CD4-positive, alpha-beta T cell (primary cell): Measurements from ENCODE around the gene NOL12. TPM values are rescaled to one million over a fixed set of nuclear protein-coding genes. Genes with fewer than 3 reads are reported as not detected.

Source experiments
- ATAC-seq: fragments of 200-7000 bp; cut with Tn5 transposase; one replicate; pipeline ENCODE4 v1.10.0; 2022; ENCODE audit warnings: mild to moderate bottlenecking; ENCODE audit not compliant: poor library complexity
- CTCF ChIA-PET: fragments of 350-600 bp; sonication (Branson Sonifier 250); formaldehyde crosslinking; loops from one replicate; lab custom pipeline; 2021; ENCODE audit warnings: antibody characterized with exemption, inconsistent platforms; lab: Charles Lee
- POLR2A ChIA-PET: fragments of 350-600 bp; sonication (Branson Sonifier 250); formaldehyde crosslinking; loops from one replicate; lab custom pipeline; 2021; ENCODE audit warnings: antibody characterized with exemption, inconsistent platforms; lab: Charles Lee
- DNase-seq, 14 experiments: peaks; one replicate each; pipeline ENCODE4 v3.0.0-alpha.2; 2013 to 2020; ENCODE audit warnings: mixed read lengths in 2 of 14
- H3K27ac ChIP-seq, 2 donors: one replicate each; pipeline versions ENCODE4 v1.5.1 to v1.7.0; 2013; ENCODE audit warnings: low read length in 2 of 2, low read depth in 1 of 2, mild to moderate bottlenecking in 1 of 2
- H3K27me3 ChIP-seq, 2 experiments: 1 replicate in 1 of 2; 2 replicates in 1 of 2; pipeline versions ENCODE4 v1.6.1 to v1.7.0; 2013; ENCODE audit warnings: low read length in 2 of 2, control low read depth in 1 of 2, mild to moderate bottlenecking in 1 of 2, moderate library complexity in 1 of 2; ENCODE audit not compliant: insufficient read depth in 2 of 2, control insufficient read depth in 1 of 2
- H3K36me3 ChIP-seq: one replicate; pipeline ENCODE4 v1.6.1; 2013; ENCODE audit warnings: low read length, control low read depth; ENCODE audit not compliant: insufficient read depth
- H3K4me1 ChIP-seq: one replicate; pipeline ENCODE4 v1.6.1; 2013; ENCODE audit warnings: low read length, control low read depth; ENCODE audit not compliant: insufficient read depth
- H3K4me3 ChIP-seq: one replicate; pipeline ENCODE4 v1.5.1; 2013; ENCODE audit warnings: mild to moderate bottlenecking, low read length, moderate library complexity
- H3K9me3 ChIP-seq, 2 experiments: 1 replicate in 1 of 2; 2 replicates in 1 of 2; pipeline versions ENCODE4 v1.6.1 to v1.7.0; 2013; ENCODE audit warnings: low read length in 2 of 2, mild to moderate bottlenecking in 2 of 2, control low read depth in 1 of 2, moderate library complexity in 1 of 2; ENCODE audit not compliant: control insufficient read depth in 1 of 2, insufficient read depth in 1 of 2
- H3K27ac Mint-ChIP-seq: one replicate; pipeline ENCODE4 v1.8.0; 2020; ENCODE audit warnings: mixed read lengths
- H3K27me3 Mint-ChIP-seq: one replicate; pipeline ENCODE4 v1.8.0; 2021; ENCODE audit warnings: mixed read lengths
- H3K36me3 Mint-ChIP-seq: one replicate; pipeline ENCODE4 v1.8.0; 2021; ENCODE audit warnings: low read depth, mixed read lengths
- H3K4me1 Mint-ChIP-seq: one replicate; pipeline ENCODE4 v1.8.0; 2021; ENCODE audit warnings: low read depth, mixed read lengths
- H3K4me3 Mint-ChIP-seq: one replicate; pipeline ENCODE4 v1.8.0; 2020; ENCODE audit warnings: mild to moderate bottlenecking, mixed read lengths
- H3K9me3 Mint-ChIP-seq: one replicate; pipeline ENCODE4 v1.8.0; 2020; ENCODE audit warnings: mixed read lengths
- intact Hi-C, 2 experiments: fragments of 100-400 bp; cut with DNase I in 1 of 2; cut with micrococcal nuclease in 1 of 2; formaldehyde crosslinking; loops; one replicate each; pipeline versions ENCODE4 v1.15.1 to v1.9.0; 2023 to 2025; cut with DNase I, micrococcal nuclease
- total RNA-seq, 174 experiments: library from RNA in 2 of 174; stranded (reverse) in 2 of 174; gene quantifications; one replicate each; pipeline ENCODE4 v1.2.3 and lab custom pipeline; 2021 to 2026
- TF ChIP-seq, protein P1 (sequence below): fragments of 200-600 bp; IDR thresholded peaks from one replicate; pipeline ENCODE4 v1.8.0; 2022; ENCODE audit warnings: antibody characterized with exemption, mild to moderate bottlenecking

NOL12 gene
- total RNA-seq, 2 experiments from 2014 or later, result 24.3 to 26.2 TPM

DNA sequence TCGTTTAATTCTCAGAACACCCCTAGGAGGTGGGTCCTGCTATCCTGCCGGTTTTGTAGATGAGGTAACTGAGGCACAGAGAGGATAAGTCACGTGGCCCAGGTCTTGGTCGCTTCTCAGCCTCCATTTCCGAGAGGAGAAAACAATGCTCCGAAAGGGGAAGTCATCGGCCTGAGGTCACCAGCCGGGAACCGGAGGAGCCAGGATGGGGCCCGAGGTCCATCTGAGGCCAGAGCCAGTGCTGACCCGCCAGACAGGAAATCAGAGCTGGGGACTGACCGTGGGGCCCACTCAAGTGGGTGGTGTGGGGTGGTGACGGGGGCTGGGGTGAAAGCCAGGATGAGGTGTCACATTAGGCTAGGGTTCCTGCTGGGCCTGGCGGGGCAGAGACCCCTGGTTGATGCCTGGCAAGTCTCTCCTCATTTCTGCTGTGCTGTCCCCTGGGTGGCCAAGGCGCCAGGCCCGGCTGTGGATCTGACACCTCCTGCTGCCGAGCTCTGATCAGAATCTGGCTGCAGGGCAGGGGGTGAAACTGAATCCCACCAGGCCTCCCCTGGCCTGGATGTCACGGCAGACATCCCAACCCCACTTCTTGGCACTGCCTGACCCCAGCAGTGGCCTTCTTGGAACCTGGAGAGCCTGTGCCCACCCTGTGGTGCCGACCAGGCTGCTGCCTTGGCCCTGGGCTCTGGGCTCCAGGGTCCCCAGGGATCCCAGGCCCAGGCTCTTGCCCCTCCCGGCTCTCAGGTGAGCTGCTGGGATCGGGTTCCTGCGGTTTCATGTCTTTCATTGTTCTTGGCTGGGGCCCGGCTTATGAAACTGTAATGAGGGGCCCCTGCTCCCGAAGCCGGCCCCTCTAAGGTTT is 22.7 kb downstream of the NOL12 start:
- Histone ChIP-seq H3K4me1 (no peaks in the 10 kb centered on the region), H3K36me3 (no peaks in the 10 kb centered on the region), H3K9me3 (no peaks in the 10 kb centered on the region), H3K4me3 (no peak overlapping the region), H3K27me3 (no peaks in the 10 kb centered on the region), H3K27ac (no peak overlapping the region)
- Mint-ChIP-seq H3K4me1 (no peaks in the 10 kb centered on the region), H3K27me3 (no peaks in the 10 kb centered on the region), H3K9me3 (no peaks in the 10 kb centered on the region), H3K4me3 (no peak overlapping the region), H3K27ac (no peak overlapping the region), H3K36me3 (no peaks in the 10 kb centered on the region)
- DNase-seq, result peak in 1 of 14 experiments; percentile 30
- TF ChIP-seq, protein P1, sequence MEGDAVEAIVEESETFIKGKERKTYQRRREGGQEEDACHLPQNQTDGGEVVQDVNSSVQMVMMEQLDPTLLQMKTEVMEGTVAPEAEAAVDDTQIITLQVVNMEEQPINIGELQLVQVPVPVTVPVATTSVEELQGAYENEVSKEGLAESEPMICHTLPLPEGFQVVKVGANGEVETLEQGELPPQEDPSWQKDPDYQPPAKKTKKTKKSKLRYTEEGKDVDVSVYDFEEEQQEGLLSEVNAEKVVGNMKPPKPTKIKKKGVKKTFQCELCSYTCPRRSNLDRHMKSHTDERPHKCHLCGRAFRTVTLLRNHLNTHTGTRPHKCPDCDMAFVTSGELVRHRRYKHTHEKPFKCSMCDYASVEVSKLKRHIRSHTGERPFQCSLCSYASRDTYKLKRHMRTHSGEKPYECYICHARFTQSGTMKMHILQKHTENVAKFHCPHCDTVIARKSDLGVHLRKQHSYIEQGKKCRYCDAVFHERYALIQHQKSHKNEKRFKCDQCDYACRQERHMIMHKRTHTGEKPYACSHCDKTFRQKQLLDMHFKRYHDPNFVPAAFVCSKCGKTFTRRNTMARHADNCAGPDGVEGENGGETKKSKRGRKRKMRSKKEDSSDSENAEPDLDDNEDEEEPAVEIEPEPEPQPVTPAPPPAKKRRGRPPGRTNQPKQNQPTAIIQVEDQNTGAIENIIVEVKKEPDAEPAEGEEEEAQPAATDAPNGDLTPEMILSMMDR, result no peak
- no peak for ATAC-seq
- intact Hi-C loops, result no loop called here
- CTCF ChIA-PET, result no interaction called here
- POLR2A ChIA-PET, result no interaction called here

DNA sequence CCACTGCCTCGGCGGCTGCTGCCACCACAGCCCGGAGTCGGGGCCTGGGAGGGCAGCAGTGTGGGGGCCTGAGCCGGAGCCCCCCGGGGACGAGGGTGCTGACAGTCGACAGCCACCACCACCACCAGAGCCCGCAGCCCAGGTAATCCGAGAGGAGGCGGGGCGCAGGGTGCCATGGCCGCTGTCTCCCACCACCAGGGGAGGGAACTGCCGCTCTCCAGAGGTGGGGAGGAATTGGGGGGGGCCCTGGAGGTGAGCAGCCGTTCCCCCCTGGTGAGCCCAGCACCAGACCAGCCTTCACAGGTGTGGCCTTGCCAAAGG is 23.3 kb downstream of the NOL12 start:
- Mint-ChIP-seq H3K27ac (no peak overlapping the region), H3K27me3 (no peaks in the 10 kb centered on the region), H3K9me3 (no peaks in the 10 kb centered on the region), H3K4me3 (no peak overlapping the region), H3K4me1 (no peaks in the 10 kb centered on the region), H3K36me3 (no peaks in the 10 kb centered on the region)
- H3K36me3 ChIP-seq, result no peaks in the 10 kb centered on the region
- no peak overlapping the region for H3K4me3 ChIP-seq
- ChIA-PET POLR2A (no interaction called here), CTCF (no interaction called here)
- H3K27ac ChIP-seq, result no peak overlapping the region
- intact Hi-C loops, result no loop called here
- ATAC-seq (no peak), DNase-seq (no peak)
- no peaks in the 10 kb centered on the region for H3K27me3 ChIP-seq
- no peaks in the 10 kb centered on the region for H3K4me1 ChIP-seq
- no peaks in the 10 kb centered on the region for H3K9me3 ChIP-seq
- TF ChIP-seq, protein P1, result no peak

DNA sequence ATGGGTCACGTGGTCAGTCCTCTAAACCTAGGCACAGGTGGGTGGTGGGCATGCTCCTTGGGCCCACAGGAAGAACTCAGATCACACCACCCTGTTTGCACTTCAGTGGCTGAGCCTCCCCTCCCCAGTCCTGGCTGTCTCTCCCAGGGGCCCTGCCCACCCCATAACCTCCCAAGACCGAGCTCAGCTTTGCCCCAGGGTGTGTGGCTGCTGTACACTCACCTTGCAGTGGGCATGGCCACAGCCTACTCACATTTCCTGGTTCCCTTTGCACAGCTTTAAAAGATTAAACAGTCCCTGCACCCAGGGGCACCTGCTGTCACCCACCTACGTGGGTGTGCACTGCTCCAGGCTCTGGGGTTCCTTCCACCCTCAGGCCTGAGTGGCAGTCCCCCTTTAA is 24.5 kb downstream of the NOL12 start:
- Histone ChIP-seq H3K27ac (no peak overlapping the region), H3K36me3 (no peaks in the 10 kb centered on the region), H3K27me3 (no peaks in the 10 kb centered on the region), H3K4me3 (no peak overlapping the region), H3K4me1 (no peaks in the 10 kb centered on the region), H3K9me3 (no peaks in the 10 kb centered on the region)
- DNase-seq (no peak), ATAC-seq (no peak)
- no peaks in the 10 kb centered on the region for H3K4me1 Mint-ChIP-seq
- H3K27ac Mint-ChIP-seq, result no peak overlapping the region
- intact Hi-C loops, result no loop called here
- no peaks in the 10 kb centered on the region for H3K9me3 Mint-ChIP-seq
- TF ChIP-seq, protein P1, result no peak
- H3K27me3 Mint-ChIP-seq, result no peaks in the 10 kb centered on the region
- H3K4me3 Mint-ChIP-seq, result no peak overlapping the region
- ChIA-PET POLR2A (no interaction called here), CTCF (no interaction called here)
- H3K36me3 Mint-ChIP-seq, result no peaks in the 10 kb centered on the region
